Coronary artery (tissue), 2 donors: Measurements from ENCODE around the gene RABGEF1.
"Not testable (repeated sequence)": the region's sequence is repeated elsewhere in the genome, so short reads cannot be mapped to it uniquely, and the experiment has no call there.

Experiments used
- DNase-seq: peaks from one replicate; pipeline ENCODE4 v3.0.0-alpha.2; 2017; ENCODE audit warnings: low spot score
- H3K27ac ChIP-seq, 2 donors: fragments of 200-600 bp; sonication (generic); one replicate each; pipeline ENCODE4 v1.5.1; 2016 to 2019
- H3K4me3 ChIP-seq: fragments of 200-600 bp; sonication (generic); 2 replicates; pipeline ENCODE4 v1.5.1; 2016; ENCODE audit warnings: mild to moderate bottlenecking, moderate library complexity
- CTCF ChIP-seq: fragments of 200-600 bp; sonication (generic); IDR thresholded peaks from one replicate; pipeline ENCODE4 v1.5.1; 2019; ENCODE audit warnings: antibody characterized with exemption

RABGEF1 gene

GRCh38 chr7:66826649-66827048 lies 86.1 kb downstream of the RABGEF1 start:
- TF ChIP-seq CTCF: no peak
- H3K4me3 ChIP-seq: no peak overlapping the region
- no peak overlapping the region for H3K27ac ChIP-seq
- DNase-seq: no peak

GRCh38 chr7:66830976-66831375 lies 90.4 kb downstream of the RABGEF1 start:
- H3K4me3 ChIP-seq, H3K27ac ChIP-seq: not testable (repeated sequence)
- peak; percentile 21 for DNase-seq

DNA sequence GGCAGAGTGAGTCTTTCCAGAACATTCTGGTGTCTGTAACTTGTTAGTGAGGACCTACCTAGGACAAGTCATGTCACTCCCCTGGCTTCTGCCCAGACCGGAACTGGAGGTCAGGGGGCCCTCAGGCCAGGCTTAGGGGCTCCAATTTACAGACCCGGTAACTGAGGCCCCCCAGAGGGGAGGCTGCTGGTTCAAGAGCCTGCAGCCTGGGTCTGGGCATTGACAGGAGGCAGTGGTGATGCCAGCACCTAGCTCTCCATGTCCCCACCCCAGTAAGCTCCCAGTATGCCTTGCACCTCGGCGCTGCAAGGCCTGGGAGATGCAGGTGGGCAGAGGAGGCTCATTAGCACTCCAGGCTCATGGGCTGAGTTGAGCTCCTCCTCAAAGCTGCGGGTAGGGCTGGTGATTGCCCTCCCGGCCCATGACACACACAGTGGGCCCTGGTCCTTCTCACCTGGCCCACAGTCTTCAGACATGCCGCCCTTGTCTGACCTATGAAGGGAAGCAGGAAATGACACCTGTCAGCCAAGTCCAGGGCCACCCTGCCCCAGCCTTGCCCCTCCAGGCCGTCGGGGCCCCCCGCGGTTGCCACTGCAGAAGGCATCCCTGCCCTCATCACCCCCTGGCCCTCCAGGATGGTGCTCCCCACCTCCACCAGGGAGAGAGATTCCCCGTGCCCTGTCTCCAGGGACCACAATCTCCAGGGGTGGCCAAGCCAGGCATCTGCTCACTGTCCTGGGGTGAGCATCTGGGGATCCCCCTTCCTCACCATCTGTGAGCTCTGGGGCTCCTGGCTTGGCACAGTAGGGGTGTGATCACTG lies 92.2 kb downstream of the RABGEF1 start:
- DNase-seq: no peak
- no peak for TF ChIP-seq CTCF
- Histone ChIP-seq H3K4me3 (no peak overlapping the region), H3K27ac (no peak overlapping the region)

DNA sequence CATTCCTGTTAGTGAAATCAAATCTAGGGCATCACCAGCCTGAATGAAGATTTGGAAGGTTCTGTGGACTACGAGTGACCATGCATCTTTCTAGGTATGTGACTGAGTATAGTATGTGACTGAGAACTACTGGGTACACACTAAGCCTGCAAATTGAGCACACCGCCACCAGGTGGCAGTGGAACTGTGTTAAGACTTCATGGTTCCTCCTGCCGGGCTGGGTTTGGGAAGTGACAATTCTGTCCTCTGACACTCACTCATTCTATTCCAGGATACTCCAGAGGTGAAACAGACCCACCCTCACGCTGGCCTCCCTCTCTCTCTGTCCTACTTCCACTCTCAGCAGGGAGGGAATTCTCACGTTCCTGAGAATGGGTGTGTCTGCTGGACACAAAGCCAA lies 96.5 kb downstream of the RABGEF1 start:
- TF ChIP-seq CTCF: no peak

DNA sequence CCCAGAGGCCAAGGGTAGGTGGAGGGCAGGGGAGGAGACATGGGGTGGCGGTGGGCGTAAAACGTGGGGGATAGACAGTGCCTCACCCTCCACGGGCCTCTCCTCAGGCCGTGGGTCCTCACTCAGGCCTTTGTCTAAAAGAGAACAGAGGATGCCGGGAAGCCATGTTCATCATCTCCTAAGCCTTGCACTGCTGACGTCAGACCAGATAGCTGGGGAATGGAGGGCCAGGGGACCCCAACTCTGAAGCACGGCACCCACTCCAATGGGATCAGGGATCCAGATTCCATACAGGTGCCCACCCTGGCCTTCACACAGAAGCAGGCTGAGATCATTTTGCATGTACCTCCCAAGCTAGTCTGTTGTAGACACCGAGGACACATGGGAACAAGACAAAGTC lies 97.1 kb downstream of the RABGEF1 start:
- H3K4me3 ChIP-seq: no peak overlapping the region
- no peak for DNase-seq
- H3K27ac ChIP-seq: no peak overlapping the region
- TF ChIP-seq CTCF: no peak

More for the DNA sequence above, 96.5 kb downstream of the RABGEF1 start:
- H3K4me3 ChIP-seq: no peak overlapping the region
- H3K27ac ChIP-seq: no peak overlapping the region
- no peak for DNase-seq

DNA sequence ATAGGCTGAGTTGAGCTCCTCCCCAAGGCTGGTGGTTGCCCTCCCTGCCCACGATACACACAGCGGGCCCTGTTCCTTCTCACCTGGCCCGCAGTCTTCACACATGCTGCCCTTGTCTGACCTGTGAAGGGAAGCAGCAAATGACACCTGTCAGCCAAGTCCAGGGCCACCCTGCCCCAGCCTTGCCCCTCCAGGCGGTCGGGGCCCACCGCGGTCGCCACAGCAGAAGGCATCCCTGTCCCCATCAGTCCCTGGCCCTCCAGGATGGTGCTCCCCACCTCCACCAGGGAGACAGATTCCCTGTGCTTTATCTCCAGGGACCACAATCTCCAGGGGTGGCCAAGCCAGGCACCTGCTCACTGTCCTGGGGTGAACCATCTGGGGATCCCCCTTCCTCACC lies 99.3 kb downstream of the RABGEF1 start:
- TF ChIP-seq CTCF: no peak

DNA sequence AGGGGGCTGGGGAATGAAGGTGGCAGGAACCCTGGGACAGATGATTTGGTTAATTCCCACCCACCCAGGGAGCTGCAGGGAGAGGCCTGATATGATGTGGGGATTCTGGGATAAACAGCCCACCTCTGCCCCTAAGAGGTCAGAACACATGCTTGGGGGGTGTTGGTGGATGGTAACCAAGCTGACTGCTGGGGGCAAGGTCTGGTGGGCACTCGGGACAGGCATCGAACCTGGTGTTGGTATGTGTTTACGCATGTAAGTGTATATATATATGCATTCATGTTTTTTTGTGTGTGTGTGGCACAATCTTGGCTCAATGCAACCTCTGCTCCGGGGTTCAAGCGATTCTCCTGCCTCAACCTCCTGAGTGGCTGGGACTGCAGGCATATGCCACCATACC lies 99.8 kb downstream of the RABGEF1 start:
- Histone ChIP-seq H3K4me3 (no peak overlapping the region), H3K27ac (no peak overlapping the region)
- TF ChIP-seq CTCF: no peak
- no peak for DNase-seq

More for the DNA sequence above, 99.3 kb downstream of the RABGEF1 start:
- Histone ChIP-seq H3K27ac (no peak overlapping the region), H3K4me3 (no peak overlapping the region)
- no peak for DNase-seq
